Measurements from ENCODE around the gene PINLYP.

- no peak for TF ChIP-seq POLR2AphosphoS5 (IDR thresholded peaks at IDR 0.05)
- TF ChIP-seq, protein P1, sequence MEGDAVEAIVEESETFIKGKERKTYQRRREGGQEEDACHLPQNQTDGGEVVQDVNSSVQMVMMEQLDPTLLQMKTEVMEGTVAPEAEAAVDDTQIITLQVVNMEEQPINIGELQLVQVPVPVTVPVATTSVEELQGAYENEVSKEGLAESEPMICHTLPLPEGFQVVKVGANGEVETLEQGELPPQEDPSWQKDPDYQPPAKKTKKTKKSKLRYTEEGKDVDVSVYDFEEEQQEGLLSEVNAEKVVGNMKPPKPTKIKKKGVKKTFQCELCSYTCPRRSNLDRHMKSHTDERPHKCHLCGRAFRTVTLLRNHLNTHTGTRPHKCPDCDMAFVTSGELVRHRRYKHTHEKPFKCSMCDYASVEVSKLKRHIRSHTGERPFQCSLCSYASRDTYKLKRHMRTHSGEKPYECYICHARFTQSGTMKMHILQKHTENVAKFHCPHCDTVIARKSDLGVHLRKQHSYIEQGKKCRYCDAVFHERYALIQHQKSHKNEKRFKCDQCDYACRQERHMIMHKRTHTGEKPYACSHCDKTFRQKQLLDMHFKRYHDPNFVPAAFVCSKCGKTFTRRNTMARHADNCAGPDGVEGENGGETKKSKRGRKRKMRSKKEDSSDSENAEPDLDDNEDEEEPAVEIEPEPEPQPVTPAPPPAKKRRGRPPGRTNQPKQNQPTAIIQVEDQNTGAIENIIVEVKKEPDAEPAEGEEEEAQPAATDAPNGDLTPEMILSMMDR (IDR thresholded peaks at IDR 0.05), result no peak
- TF ChIP-seq EP300 (IDR thresholded peaks at IDR 0.05), result no peak
Observed at GRCh38 chr19:43552616-43553015, 23.0 kb upstream of the PINLYP start.
